Measurements from ENCODE around the gene CISD3.

DNA sequence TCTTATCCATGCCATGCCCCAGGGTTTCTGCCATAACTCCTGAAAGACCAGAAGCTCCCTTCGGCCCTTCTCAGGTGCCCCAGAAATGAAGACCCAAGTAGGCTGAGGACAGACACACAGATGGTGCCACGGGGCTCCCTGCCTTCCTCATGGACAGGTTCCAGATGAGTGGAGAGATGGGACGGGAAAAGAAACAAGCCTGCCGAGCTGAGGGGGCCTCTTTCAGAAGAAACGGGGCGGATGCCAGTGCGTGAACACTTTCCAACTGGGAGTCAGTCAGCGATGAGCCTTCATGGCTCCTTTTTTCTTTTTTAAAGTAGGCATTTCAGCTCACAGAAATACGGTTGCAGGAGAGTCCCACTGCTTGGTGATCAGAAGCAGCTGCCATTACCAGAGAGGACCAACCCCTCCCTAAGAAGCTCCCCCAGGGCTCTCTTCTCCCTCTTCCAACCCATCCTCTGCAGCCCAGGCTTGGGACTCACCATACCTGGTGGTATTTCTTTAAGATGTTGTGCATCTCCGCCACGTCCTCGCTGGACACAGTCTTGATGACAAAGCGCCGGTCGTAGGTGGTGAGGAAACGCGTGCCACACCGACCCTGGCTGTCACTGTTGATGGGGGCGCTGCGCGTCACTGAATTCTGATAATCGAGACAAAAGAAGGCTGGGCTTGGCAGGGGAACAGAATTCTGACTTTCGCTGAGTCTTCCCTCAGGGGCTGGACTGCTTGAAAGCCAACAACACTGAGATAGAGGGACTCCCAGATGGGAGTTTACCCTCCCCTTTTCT is 50.0 kb downstream of the CISD3 start:
- TF ChIP-seq, protein P1, sequence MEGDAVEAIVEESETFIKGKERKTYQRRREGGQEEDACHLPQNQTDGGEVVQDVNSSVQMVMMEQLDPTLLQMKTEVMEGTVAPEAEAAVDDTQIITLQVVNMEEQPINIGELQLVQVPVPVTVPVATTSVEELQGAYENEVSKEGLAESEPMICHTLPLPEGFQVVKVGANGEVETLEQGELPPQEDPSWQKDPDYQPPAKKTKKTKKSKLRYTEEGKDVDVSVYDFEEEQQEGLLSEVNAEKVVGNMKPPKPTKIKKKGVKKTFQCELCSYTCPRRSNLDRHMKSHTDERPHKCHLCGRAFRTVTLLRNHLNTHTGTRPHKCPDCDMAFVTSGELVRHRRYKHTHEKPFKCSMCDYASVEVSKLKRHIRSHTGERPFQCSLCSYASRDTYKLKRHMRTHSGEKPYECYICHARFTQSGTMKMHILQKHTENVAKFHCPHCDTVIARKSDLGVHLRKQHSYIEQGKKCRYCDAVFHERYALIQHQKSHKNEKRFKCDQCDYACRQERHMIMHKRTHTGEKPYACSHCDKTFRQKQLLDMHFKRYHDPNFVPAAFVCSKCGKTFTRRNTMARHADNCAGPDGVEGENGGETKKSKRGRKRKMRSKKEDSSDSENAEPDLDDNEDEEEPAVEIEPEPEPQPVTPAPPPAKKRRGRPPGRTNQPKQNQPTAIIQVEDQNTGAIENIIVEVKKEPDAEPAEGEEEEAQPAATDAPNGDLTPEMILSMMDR (IDR thresholded peaks at IDR 0.05): no peak
- TF ChIP-seq POLR2A (IDR thresholded peaks at IDR 0.05): no peak

Data from heart left ventricle (tissue), 13 donors.